PFSK-1 (cell line): ENCODE data around the gene KRT9.

Source experiments
- FOXP2 ChIP-seq: optimal IDR thresholded peaks from 2 replicates; pipeline ENCODE3; 2011; ENCODE audit warnings: borderline replicate concordance, control low read depth, inconsistent platforms; ENCODE audit not compliant: insufficient read depth; ENCODE audit errors: extremely low read length, extremely low read depth
- POLR2AphosphoS5 ChIP-seq: IDR thresholded peaks from 2 replicates; pipeline ENCODE4 v1.6.1; 2012; ENCODE audit warnings: low read depth, mild to moderate bottlenecking, control low read depth, low read length, moderate library complexity
- REST ChIP-seq, 2 experiments: IDR thresholded peaks; 2 replicates each; pipeline versions ENCODE4 v1.6.1 to v1.8.0; 2011 to 2012; ENCODE audit warnings: low read depth in 2 of 2, low read length in 2 of 2, control low read depth in 1 of 2, inconsistent platforms in 1 of 2, mild to moderate bottlenecking in 1 of 2, moderate library complexity in 1 of 2; ENCODE audit not compliant: insufficient read depth in 1 of 2
- SIN3A ChIP-seq: IDR thresholded peaks from 2 replicates; pipeline ENCODE4 v1.6.1; 2012; ENCODE audit warnings: mild to moderate bottlenecking, low read length, moderate library complexity, borderline replicate concordance; ENCODE audit not compliant: insufficient read depth
- TAF1 ChIP-seq: IDR thresholded peaks from 2 replicates; pipeline ENCODE4 v1.6.1; 2012; ENCODE audit warnings: low read length, control low read depth, borderline replicate concordance; ENCODE audit not compliant: insufficient read depth

The KRT9 gene

DNA sequence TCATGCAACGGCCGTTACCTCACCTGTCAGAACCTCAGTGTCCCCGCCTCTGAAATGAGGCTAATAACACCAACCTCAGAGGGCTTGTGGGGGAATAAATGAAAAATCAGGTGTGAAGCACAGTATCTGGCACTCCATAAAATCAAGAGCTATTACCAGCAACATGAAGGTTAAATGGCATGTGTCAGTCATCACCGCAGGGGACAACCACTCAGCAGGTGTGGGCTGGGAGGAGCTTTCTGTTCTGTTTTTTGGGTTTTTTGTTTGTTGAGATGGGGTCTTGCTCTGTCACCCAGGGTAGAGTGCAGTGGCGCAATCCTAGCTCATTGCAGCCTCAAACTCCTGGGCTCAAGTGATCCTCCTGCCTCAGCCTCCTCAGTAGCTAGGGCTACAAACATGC, 26.9 kb downstream of the KRT9 start:
- TF ChIP-seq REST (IDR thresholded peaks at IDR 0.05; ENCODE audit: insufficient read depth in 1 of 2, low read depth in 2 of 2, low read length in 2 of 2), result no peak
- no peak for TF ChIP-seq SIN3A
- no peak for TF ChIP-seq TAF1
- no peak for TF ChIP-seq POLR2AphosphoS5
- TF ChIP-seq FOXP2, result no peak

DNA sequence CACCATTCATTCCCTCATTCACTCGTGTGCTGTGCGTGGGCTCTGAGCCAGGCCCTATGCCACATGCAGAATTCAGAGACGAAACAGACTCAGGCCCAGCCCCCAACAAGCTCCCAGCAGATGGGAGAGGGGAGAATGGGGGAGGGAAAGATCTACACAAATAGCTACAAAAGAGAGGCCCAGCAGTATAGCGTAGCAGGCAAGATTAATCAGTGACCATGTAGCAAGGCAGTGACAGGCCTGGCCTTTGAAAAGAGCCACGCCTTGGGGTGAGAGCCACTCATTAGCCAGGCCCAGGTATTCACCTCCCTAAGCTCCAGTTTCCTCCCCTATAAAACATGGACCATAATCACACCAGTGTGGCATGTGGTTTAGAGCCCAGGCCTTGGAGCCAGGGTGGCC, 27.4 kb downstream of the KRT9 start:
- TF ChIP-seq POLR2AphosphoS5, result no peak
- TF ChIP-seq FOXP2, result no peak
- no peak for TF ChIP-seq SIN3A
- TF ChIP-seq TAF1, result no peak
- no peak for TF ChIP-seq REST (IDR thresholded peaks at IDR 0.05; ENCODE audit: insufficient read depth in 1 of 2, low read depth in 2 of 2, low read length in 2 of 2)

DNA sequence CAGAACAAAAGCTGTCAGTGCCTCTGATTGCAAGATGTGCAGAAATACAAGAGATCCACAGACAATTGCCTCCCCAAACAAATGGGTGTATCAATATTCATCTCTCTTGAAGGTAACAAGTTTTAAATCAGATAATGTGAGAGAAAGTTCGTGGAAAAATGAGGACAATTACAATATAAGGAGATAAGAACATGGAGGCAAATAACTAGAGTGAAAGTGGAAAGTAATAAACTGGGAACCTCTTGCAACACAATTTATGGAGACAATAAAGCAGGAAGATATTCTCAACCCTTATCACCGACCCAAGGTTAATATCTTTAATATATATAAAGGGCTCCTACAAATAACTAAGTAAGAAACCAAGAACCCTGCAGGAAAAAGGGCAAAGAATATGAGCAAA, 29.5 kb downstream of the KRT9 start:
- TF ChIP-seq SIN3A (no peak), FOXP2 (no peak), REST (IDR thresholded peaks at IDR 0.05; ENCODE audit: insufficient read depth in 1 of 2, low read depth in 2 of 2, low read length in 2 of 2) (no peak), TAF1 (no peak), POLR2AphosphoS5 (no peak)

DNA sequence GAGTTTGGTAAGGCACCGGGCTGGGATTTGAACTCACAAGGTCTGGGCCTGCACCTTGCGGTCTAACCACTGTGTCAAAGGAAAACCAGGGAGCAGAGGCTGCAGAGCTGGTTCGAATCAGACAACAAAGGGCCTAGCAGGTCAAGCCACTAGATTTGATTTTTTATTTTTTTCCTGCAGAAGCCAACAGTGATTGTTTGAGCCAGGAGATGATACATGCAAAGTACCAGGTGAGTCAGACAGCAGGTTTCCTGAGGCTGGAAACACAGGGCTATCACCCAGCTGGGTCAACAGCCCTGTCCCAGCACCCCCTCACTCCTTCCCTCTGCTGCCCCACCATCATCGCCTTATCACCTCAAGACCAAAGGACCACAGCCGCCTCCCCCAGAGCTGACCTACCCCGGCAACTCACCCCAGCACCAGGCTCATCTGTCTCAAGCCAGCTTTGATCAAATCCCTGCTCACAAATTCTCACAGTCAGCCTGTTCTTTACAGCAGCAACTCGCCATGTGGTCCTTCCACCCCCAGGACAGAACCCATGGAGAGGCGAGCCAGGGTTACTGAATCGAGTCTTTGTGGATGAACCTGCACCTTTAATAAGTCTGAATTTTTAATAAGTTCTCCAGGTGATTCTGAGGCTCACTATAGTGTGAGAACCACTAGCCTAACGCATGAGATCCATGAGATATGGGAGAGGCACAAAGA, 30.8 kb downstream of the KRT9 start:
- TF ChIP-seq SIN3A, result no peak
- no peak for TF ChIP-seq TAF1

GRCh38 chr17:41539979-41540701, 31.7 kb downstream of the KRT9 start:
- no peak for TF ChIP-seq SIN3A
- no peak for TF ChIP-seq REST (IDR thresholded peaks at IDR 0.05; ENCODE audit: insufficient read depth in 1 of 2, low read depth in 2 of 2, low read length in 2 of 2)
